ENCODE measurements around the gene BNC2.

DNA sequence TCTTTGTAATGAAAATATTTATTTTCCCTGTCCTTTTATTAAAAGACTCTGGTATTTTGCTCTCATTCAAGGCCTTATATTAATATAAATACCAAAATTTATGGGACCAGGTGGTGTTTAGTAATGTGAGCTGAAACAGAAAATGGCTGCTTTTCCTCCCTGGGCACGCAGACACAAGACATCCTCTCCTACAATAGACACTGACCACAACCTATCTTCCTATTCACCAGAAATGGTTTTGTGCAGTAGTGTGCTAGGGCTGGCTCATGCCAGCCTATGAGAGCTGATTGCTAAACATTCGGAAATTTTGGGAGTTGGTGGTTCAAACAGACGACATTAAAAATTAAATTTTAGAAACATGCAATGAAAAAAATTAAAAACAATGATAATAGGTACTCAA is 338.2 kb downstream of the BNC2 start:
- TF ChIP-seq, protein P1, sequence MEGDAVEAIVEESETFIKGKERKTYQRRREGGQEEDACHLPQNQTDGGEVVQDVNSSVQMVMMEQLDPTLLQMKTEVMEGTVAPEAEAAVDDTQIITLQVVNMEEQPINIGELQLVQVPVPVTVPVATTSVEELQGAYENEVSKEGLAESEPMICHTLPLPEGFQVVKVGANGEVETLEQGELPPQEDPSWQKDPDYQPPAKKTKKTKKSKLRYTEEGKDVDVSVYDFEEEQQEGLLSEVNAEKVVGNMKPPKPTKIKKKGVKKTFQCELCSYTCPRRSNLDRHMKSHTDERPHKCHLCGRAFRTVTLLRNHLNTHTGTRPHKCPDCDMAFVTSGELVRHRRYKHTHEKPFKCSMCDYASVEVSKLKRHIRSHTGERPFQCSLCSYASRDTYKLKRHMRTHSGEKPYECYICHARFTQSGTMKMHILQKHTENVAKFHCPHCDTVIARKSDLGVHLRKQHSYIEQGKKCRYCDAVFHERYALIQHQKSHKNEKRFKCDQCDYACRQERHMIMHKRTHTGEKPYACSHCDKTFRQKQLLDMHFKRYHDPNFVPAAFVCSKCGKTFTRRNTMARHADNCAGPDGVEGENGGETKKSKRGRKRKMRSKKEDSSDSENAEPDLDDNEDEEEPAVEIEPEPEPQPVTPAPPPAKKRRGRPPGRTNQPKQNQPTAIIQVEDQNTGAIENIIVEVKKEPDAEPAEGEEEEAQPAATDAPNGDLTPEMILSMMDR (IDR thresholded peaks at IDR 0.05), result no peak
- no peak for TF ChIP-seq POLR2A (IDR thresholded peaks at IDR 0.05)
